H9 (cell line): Measurements from ENCODE around the gene ADGRD1. TPM values are rescaled to one million over a fixed set of nuclear protein-coding genes. Genes with fewer than 3 reads are reported as not detected.
A peak's percentile ranks its signal among the peaks of the same experiment; 100 is the strongest.

Experiments
- DNase-seq: peaks from one replicate; pipeline ENCODE4 v3.0.0-alpha.2; 2017
- H2AFZ ChIP-seq: one replicate; pipeline ENCODE4 v1.6.1; 2013; ENCODE audit warnings: mild to moderate bottlenecking, low read length, control low read depth, moderate library complexity
- H2AK5ac ChIP-seq: 2 replicates; pipeline ENCODE4 v1.6.1; 2013; ENCODE audit warnings: low read length, control low read depth, mixed read lengths; ENCODE audit not compliant: insufficient read length
- H2BK120ac ChIP-seq: one replicate; pipeline ENCODE4 v1.6.1; 2013; ENCODE audit warnings: low read depth, mild to moderate bottlenecking, low read length, control low read depth, inconsistent platforms; ENCODE audit not compliant: poor library complexity, severe bottlenecking
- H2BK12ac ChIP-seq: 2 replicates; pipeline ENCODE4 v1.6.1; 2013; ENCODE audit warnings: low read length, control low read depth, mixed read lengths, low read depth; ENCODE audit not compliant: insufficient read length
- H2BK15ac ChIP-seq: 2 replicates; pipeline ENCODE4 v1.6.1; 2013; ENCODE audit warnings: low read depth, low read length, control low read depth
- H2BK20ac ChIP-seq: one replicate; pipeline ENCODE4 v1.6.1; 2013; ENCODE audit warnings: low read depth, mild to moderate bottlenecking, low read length, control low read depth, inconsistent platforms; ENCODE audit not compliant: poor library complexity, severe bottlenecking
- H2BK5ac ChIP-seq: 2 replicates; pipeline ENCODE4 v1.6.1; 2013; ENCODE audit warnings: low read length, control low read depth, mixed read lengths; ENCODE audit not compliant: insufficient read length
- H3K14ac ChIP-seq: 2 replicates; pipeline ENCODE4 v1.6.1; 2013; ENCODE audit warnings: low read length, control low read depth; ENCODE audit not compliant: insufficient read depth
- H3K18ac ChIP-seq: 2 replicates; pipeline ENCODE4 v1.6.1; 2013; ENCODE audit warnings: low read depth, mild to moderate bottlenecking, mixed read lengths, low read length, control low read depth; ENCODE audit not compliant: insufficient read length
- H3K23ac ChIP-seq: 2 replicates; pipeline ENCODE4 v1.6.1; 2013; ENCODE audit warnings: low read length, control low read depth, mixed read lengths, low read depth; ENCODE audit not compliant: insufficient read length
- H3K23me2 ChIP-seq: 2 replicates; pipeline ENCODE4 v1.6.1; 2013; ENCODE audit warnings: low read depth, mild to moderate bottlenecking, mixed read lengths, low read length, control low read depth; ENCODE audit not compliant: insufficient read length, poor library complexity, severe bottlenecking
- H3K27ac ChIP-seq: 2 replicates; pipeline ENCODE4 v1.5.1; 2013; ENCODE audit warnings: low read length, control low read depth, mixed read lengths, low read depth; ENCODE audit not compliant: insufficient read length
- H3K27me3 ChIP-seq: 2 replicates; pipeline ENCODE4 v1.6.1; 2013; ENCODE audit warnings: low read length, control low read depth, inconsistent platforms; ENCODE audit not compliant: insufficient read depth
- H3K4ac ChIP-seq: 2 replicates; pipeline ENCODE4 v1.6.1; 2013; ENCODE audit warnings: low read depth, mild to moderate bottlenecking, control low read depth, inconsistent platforms, low read length, moderate library complexity
- H3K4me1 ChIP-seq: 2 replicates; pipeline ENCODE4 v1.6.1; 2013; ENCODE audit warnings: low read length, control low read depth, inconsistent platforms; ENCODE audit not compliant: insufficient read depth
- H3K4me2 ChIP-seq: 2 replicates; pipeline ENCODE4 v1.6.1; 2013; ENCODE audit warnings: low read length, control low read depth, mixed read lengths; ENCODE audit not compliant: insufficient read length, insufficient read depth
- H3K56ac ChIP-seq: 2 replicates; pipeline ENCODE4 v1.6.1; 2013; ENCODE audit warnings: low read depth, mild to moderate bottlenecking, mixed read lengths, low read length, control low read depth; ENCODE audit not compliant: insufficient read length
- H3K79me1 ChIP-seq: 2 replicates; pipeline ENCODE4 v1.6.1; 2013; ENCODE audit warnings: low read depth, mild to moderate bottlenecking, moderate library complexity, low read length, control low read depth, inconsistent platforms; ENCODE audit not compliant: insufficient read depth, poor library complexity, severe bottlenecking
- H3K79me2 ChIP-seq: 2 replicates; pipeline ENCODE4 v1.6.1; 2013; ENCODE audit warnings: low read length, control low read depth, inconsistent platforms; ENCODE audit not compliant: insufficient read depth
- H3K9ac ChIP-seq: 2 replicates; pipeline ENCODE4 v1.6.1; 2013; ENCODE audit warnings: low read length, control low read depth, mixed read lengths; ENCODE audit not compliant: insufficient read length; ENCODE audit errors: extremely low read depth
- H3K9me3 ChIP-seq: one replicate; pipeline ENCODE4 v1.6.1; 2013; ENCODE audit warnings: low read depth, low read length, inconsistent platforms; ENCODE audit not compliant: control insufficient read depth
- H3T11ph ChIP-seq: one replicate; pipeline ENCODE4 v1.6.1; 2013; ENCODE audit warnings: mild to moderate bottlenecking, low read length, control low read depth, inconsistent platforms
- H4K20me1 ChIP-seq: one replicate; pipeline ENCODE4 v1.6.1; 2013; ENCODE audit not compliant: control insufficient read depth, insufficient read length, insufficient read depth
- H4K5ac ChIP-seq: 2 replicates; pipeline ENCODE4 v1.6.1; 2013; ENCODE audit warnings: low read depth, mild to moderate bottlenecking, mixed read lengths, low read length, control low read depth; ENCODE audit not compliant: insufficient read length
- H4K8ac ChIP-seq: replicated peaks from 2 replicates; pipeline ENCODE4 v1.6.1; 2013; ENCODE audit warnings: low read length, control low read depth, mixed read lengths, low read depth; ENCODE audit not compliant: insufficient read length
- H4K91ac ChIP-seq: 2 replicates; pipeline ENCODE4 v1.6.1; 2013; ENCODE audit warnings: low read depth, mild to moderate bottlenecking, moderate library complexity, mixed read lengths, low read length, control low read depth; ENCODE audit not compliant: insufficient read length
- H3K27ac Mint-ChIP-seq, 3 experiments: 2 replicates in 2 of 3; 3 replicates in 1 of 3; pipeline ENCODE4 v1.8.0; 2020 to 2021; ENCODE audit warnings: mixed read lengths in 3 of 3, mild to moderate bottlenecking in 1 of 3, moderate library complexity in 1 of 3
- H3K27me3 Mint-ChIP-seq: 2 replicates; pipeline ENCODE4 v1.8.0; 2021; ENCODE audit warnings: low read depth, mild to moderate bottlenecking, moderate library complexity, mixed read lengths
- H3K36me3 Mint-ChIP-seq, 3 experiments: 2 replicates in 2 of 3; 3 replicates in 1 of 3; pipeline ENCODE4 v1.8.0; 2020 to 2021; ENCODE audit warnings: low read depth in 3 of 3, mixed read lengths in 3 of 3; ENCODE audit not compliant: insufficient read depth in 1 of 3
- H3K4me1 Mint-ChIP-seq, 2 experiments: 2 replicates each; pipeline ENCODE4 v1.8.0; 2020; ENCODE audit warnings: mixed read lengths in 2 of 2
- H3K4me3 Mint-ChIP-seq, 2 experiments: 2 replicates in 1 of 2; 3 replicates in 1 of 2; pipeline ENCODE4 v1.8.0; 2020 to 2021; ENCODE audit warnings: mild to moderate bottlenecking in 2 of 2, mixed read lengths in 2 of 2, moderate library complexity in 1 of 2
- H3K9me3 Mint-ChIP-seq, 2 experiments: 2 replicates in 1 of 2; 3 replicates in 1 of 2; pipeline ENCODE4 v1.8.0; 2020; ENCODE audit warnings: mild to moderate bottlenecking in 2 of 2, mixed read lengths in 2 of 2, moderate library complexity in 1 of 2
- CTCF ChIP-seq: fragments of 200-600 bp; sonication (generic); conservative IDR thresholded peaks from 3 replicates; pipeline ENCODE4 v1.8.0; 2021; ENCODE audit warnings: antibody characterized with exemption, mild to moderate bottlenecking
- WGBS: extraction: QIAGEN DNeasy Blood & Tissue Kit; methylation state at CpG from one replicate; pipeline ENCODE4 v1.1.7; 2013; ENCODE audit warnings: missing lambda C conversion rate, low lambda C conversion rate, mixed read lengths; ENCODE audit not compliant: insufficient read length; ENCODE audit errors: extremely low coverage; 5-methylcytosine and 5-hydroxymethylcytosine counted together
- total RNA-seq: library from RNA; stranded (reverse); gene quantifications from 2 replicates; pipeline ENCODE4 v1.2.1, GENCODE V29; 2021

ADGRD1 gene
- total RNA-seq, 1 experiment from 2014 or later = 0.52 TPM

GRCh38 chr12:131120831-131121271 is 167.1 kb downstream of the ADGRD1 start:
- H4K91ac ChIP-seq = no peak overlapping the region
- H3K27me3 ChIP-seq = no peaks in the 10 kb centered on the region
- H3K9me3 ChIP-seq = no peaks in the 10 kb centered on the region
- no peak overlapping the region for H2BK12ac ChIP-seq
- peak; percentile 38 for DNase-seq
- peaks cover 19% of the 10 kb centered on the region for H3K27me3 Mint-ChIP-seq
- no peak overlapping the region for H4K5ac ChIP-seq
- no peaks in the 10 kb centered on the region for H4K20me1 ChIP-seq
- no peak overlapping the region for H3K23ac ChIP-seq
- no peaks in the 10 kb centered on the region for H3K36me3 Mint-ChIP-seq
- no peak overlapping the region for H4K8ac ChIP-seq
- H3K4me2 ChIP-seq = no peak overlapping the region
- no peaks in the 10 kb centered on the region for H3K4me1 ChIP-seq
- no peak overlapping the region for H2BK15ac ChIP-seq
- no peak overlapping the region for H3K56ac ChIP-seq
- H3K27ac Mint-ChIP-seq = no peak overlapping the region
- no peaks in the 10 kb centered on the region for H3K79me1 ChIP-seq
- no peak overlapping the region for H3K4me3 Mint-ChIP-seq
- WGBS = no CpG with 5 or more reads among the region's 25 CpGs
- H3K9me3 Mint-ChIP-seq = no peaks in the 10 kb centered on the region
- no peak overlapping the region for H2AK5ac ChIP-seq
- no peaks in the 10 kb centered on the region for H3K23me2 ChIP-seq
- H3K9ac ChIP-seq = no peak overlapping the region
- no peak overlapping the region for H3T11ph ChIP-seq
- no peak overlapping the region for H2BK5ac ChIP-seq
- H2BK20ac ChIP-seq = no peak overlapping the region
- no peaks in the 10 kb centered on the region for H3K79me2 ChIP-seq
- no peak overlapping the region for H3K27ac ChIP-seq
- H3K4me1 Mint-ChIP-seq = no peaks in the 10 kb centered on the region
- no peak overlapping the region for H3K4ac ChIP-seq
- no peak for TF ChIP-seq CTCF
- H3K18ac ChIP-seq = no peak overlapping the region
- H3K14ac ChIP-seq = no peak overlapping the region
- H2AFZ ChIP-seq = no peak overlapping the region
- H2BK120ac ChIP-seq = no peak overlapping the region
